PFSK-1 (cell line): Measurements from ENCODE around the gene BMP10.

Experiments
- POLR2AphosphoS5 ChIP-seq: IDR thresholded peaks from 2 replicates; pipeline ENCODE4 v1.6.1; 2012; ENCODE audit warnings: low read depth, mild to moderate bottlenecking, control low read depth, low read length, moderate library complexity
- TAF1 ChIP-seq: IDR thresholded peaks from 2 replicates; pipeline ENCODE4 v1.6.1; 2012; ENCODE audit warnings: low read length, control low read depth, borderline replicate concordance; ENCODE audit not compliant: insufficient read depth

DNA sequence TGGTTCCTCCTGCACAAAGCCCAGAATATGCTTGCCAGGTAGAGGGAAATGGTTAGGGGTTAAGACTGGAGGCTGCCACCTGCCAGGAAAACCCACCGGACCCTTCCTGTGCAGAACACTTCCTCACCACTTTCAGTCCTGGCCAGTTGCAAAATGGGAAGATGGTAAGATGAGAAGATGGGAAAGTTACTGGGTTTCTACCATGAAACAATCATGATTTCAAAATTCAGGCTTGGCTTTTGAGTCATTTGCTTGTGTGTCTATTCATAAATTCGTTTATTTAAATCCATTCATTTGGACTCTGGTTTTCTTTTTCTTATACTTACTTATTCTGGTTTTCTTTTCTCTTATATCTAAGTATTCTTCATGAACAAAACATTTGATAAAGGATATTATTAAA is 7.2 kb downstream of the BMP10 start:
- no peak for TF ChIP-seq POLR2AphosphoS5
- TF ChIP-seq TAF1, result no peak
